Naive thymus-derived CD4-positive, alpha-beta T cell (primary cell): ENCODE data around the gene ZRANB2. TPM values are rescaled to one million over a fixed set of nuclear protein-coding genes. Genes with fewer than 3 reads are reported as not detected.

Experiments used
- ATAC-seq: fragments of 150-1000 bp; cut with Tn5 transposase; 2 replicates; pipeline ENCODE4 v1.10.0; 2021; ENCODE audit warnings: mild to moderate bottlenecking, moderate library complexity
- CTCF ChIA-PET: fragments of 350-600 bp; sonication (Branson Sonifier 250); formaldehyde crosslinking; loops from one replicate; lab custom pipeline; 2021; ENCODE audit warnings: antibody characterized with exemption; lab: Charles Lee
- POLR2A ChIA-PET: fragments of 350-600 bp; sonication (Branson Sonifier 250); formaldehyde crosslinking; loops from one replicate; lab custom pipeline; 2021; ENCODE audit warnings: antibody characterized with exemption, inconsistent platforms; lab: Charles Lee
- DNase-seq, 9 donors: peaks; one replicate each; pipeline versions ENCODE4 v3.0.0 to v3.0.0-alpha.2; 2020 to 2022; ENCODE audit warnings: mixed read lengths in 1 of 9
- H3K27ac ChIP-seq: one replicate; pipeline ENCODE4 v1.7.0; 2013; ENCODE audit warnings: mild to moderate bottlenecking, low read depth, low read length, moderate library complexity
- H3K27me3 ChIP-seq, 2 donors: one replicate each; pipeline ENCODE4 v1.7.0; 2013; ENCODE audit warnings: low read length in 2 of 2, mild to moderate bottlenecking in 2 of 2, moderate library complexity in 2 of 2; ENCODE audit not compliant: control insufficient read depth in 2 of 2, insufficient read depth in 2 of 2
- H3K36me3 ChIP-seq, 3 experiments: 1 replicate in 2 of 3; 2 replicates in 1 of 3; pipeline ENCODE4 v1.7.0; 2013; ENCODE audit warnings: low read length in 3 of 3, mild to moderate bottlenecking in 3 of 3, moderate library complexity in 1 of 3; ENCODE audit not compliant: insufficient read depth in 3 of 3, control insufficient read depth in 2 of 3
- H3K4me1 ChIP-seq, 2 donors: one replicate each; pipeline ENCODE4 v1.7.0; 2013; ENCODE audit warnings: low read length in 2 of 2, mild to moderate bottlenecking in 2 of 2, moderate library complexity in 1 of 2; ENCODE audit not compliant: control insufficient read depth in 2 of 2, insufficient read depth in 2 of 2
- H3K4me3 ChIP-seq: 2 replicates; pipeline ENCODE4 v1.7.0; 2013; ENCODE audit warnings: mild to moderate bottlenecking, low read length
- H3K9me3 ChIP-seq, 3 experiments: 1 replicate in 2 of 3; 2 replicates in 1 of 3; pipeline ENCODE4 v1.7.0; 2013; ENCODE audit warnings: low read length in 3 of 3; ENCODE audit not compliant: control insufficient read depth in 2 of 3
- H3K27ac Mint-ChIP-seq, 9 donors: one replicate each; pipeline ENCODE4 v1.8.0; 2020 to 2022; ENCODE audit warnings: mixed read lengths in 9 of 9, mild to moderate bottlenecking in 8 of 9, moderate library complexity in 5 of 9, inconsistent platforms in 2 of 9
- H3K27me3 Mint-ChIP-seq, 5 donors: one replicate each; pipeline ENCODE4 v1.8.0; 2021 to 2022; ENCODE audit warnings: mixed read lengths in 5 of 5, mild to moderate bottlenecking in 1 of 5
- H3K36me3 Mint-ChIP-seq, 5 donors: one replicate each; pipeline ENCODE4 v1.8.0; 2020 to 2022; ENCODE audit warnings: mixed read lengths in 5 of 5, mild to moderate bottlenecking in 3 of 5, inconsistent platforms in 1 of 5
- H3K4me1 Mint-ChIP-seq, 7 donors: one replicate each; pipeline ENCODE4 v1.8.0; 2020 to 2022; ENCODE audit warnings: mixed read lengths in 7 of 7, mild to moderate bottlenecking in 3 of 7, inconsistent platforms in 1 of 7
- H3K4me3 Mint-ChIP-seq, 10 donors: one replicate each; pipeline ENCODE4 v1.8.0; 2020 to 2022; ENCODE audit warnings: mild to moderate bottlenecking in 10 of 10, mixed read lengths in 10 of 10, moderate library complexity in 6 of 10, inconsistent platforms in 2 of 10
- H3K9me3 Mint-ChIP-seq, 11 donors: one replicate each; pipeline ENCODE4 v1.8.0; 2020 to 2022; ENCODE audit warnings: mixed read lengths in 11 of 11, mild to moderate bottlenecking in 4 of 11, inconsistent platforms in 1 of 11, moderate library complexity in 1 of 11
- intact Hi-C, 2 donors: fragments of 100-400 bp; cut with micrococcal nuclease; formaldehyde crosslinking; loops; one replicate each; pipeline ENCODE4 v1.15.1; 2023
- polyA plus RNA-seq, 2 donors: library from polyadenylated mRNA; unstranded; fragments of 300-500 nt; fragmentation: Illumina TruSeq; gene quantifications; one replicate each; pipeline ENCODE4 v1.2.3, GENCODE V29; 2021
- total RNA-seq, 6 experiments: library from RNA in 5 of 6; stranded (reverse) in 5 of 6; gene quantifications; 1 replicate in 5 of 6; 2 replicates in 1 of 6; pipeline ENCODE4 v1.2.3 and lab custom pipeline; 2021 to 2026

The ZRANB2 gene
- total and polyA plus RNA-seq, 7 experiments from 2014 or later = 31.1 to 167 (median 93.3) TPM

DNA sequence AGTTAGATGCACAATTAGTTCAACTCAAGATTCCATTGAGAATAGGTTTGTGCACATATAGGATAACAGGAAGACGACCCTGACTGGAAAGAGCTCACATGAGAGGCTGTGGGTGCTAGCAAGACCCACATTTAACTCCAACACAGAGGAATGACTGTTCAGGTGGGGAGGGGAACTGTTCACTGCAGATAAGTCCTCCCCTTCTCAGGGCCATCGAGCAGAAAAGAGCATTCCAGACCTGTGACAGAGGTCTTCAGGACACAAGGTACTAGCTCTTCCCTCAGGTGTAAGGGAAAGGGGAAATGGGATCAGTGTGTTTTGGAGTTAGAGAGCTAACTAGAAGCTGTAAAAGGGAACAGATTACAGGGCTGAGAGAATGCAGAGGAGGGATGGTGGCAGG, 41.9 kb downstream of the ZRANB2 start:
- Mint-ChIP-seq H3K4me1 (no peaks in the 10 kb centered on the region), H3K27ac (no peak overlapping the region), H3K36me3 (peaks cover 0 to 3% (median 0%) of the 10 kb centered on the region in 5 donors), H3K27me3 (peaks cover 31 to 50% (median 43%) of the 10 kb centered on the region in 5 donors), H3K9me3 (no peaks in the 10 kb centered on the region), H3K4me3 (no peak overlapping the region)
- ChIA-PET POLR2A (no interaction called here), CTCF (no interaction called here)
- H3K4me3 ChIP-seq = no peak overlapping the region
- no peaks in the 10 kb centered on the region for H3K4me1 ChIP-seq
- H3K9me3 ChIP-seq = no peaks in the 10 kb centered on the region
- H3K27ac ChIP-seq = no peak overlapping the region
- H3K36me3 ChIP-seq = no peaks in the 10 kb centered on the region
- H3K27me3 ChIP-seq = no peaks in the 10 kb centered on the region
- ATAC-seq (no peak), DNase-seq (no peak)
- intact Hi-C loops = no loop called here

DNA sequence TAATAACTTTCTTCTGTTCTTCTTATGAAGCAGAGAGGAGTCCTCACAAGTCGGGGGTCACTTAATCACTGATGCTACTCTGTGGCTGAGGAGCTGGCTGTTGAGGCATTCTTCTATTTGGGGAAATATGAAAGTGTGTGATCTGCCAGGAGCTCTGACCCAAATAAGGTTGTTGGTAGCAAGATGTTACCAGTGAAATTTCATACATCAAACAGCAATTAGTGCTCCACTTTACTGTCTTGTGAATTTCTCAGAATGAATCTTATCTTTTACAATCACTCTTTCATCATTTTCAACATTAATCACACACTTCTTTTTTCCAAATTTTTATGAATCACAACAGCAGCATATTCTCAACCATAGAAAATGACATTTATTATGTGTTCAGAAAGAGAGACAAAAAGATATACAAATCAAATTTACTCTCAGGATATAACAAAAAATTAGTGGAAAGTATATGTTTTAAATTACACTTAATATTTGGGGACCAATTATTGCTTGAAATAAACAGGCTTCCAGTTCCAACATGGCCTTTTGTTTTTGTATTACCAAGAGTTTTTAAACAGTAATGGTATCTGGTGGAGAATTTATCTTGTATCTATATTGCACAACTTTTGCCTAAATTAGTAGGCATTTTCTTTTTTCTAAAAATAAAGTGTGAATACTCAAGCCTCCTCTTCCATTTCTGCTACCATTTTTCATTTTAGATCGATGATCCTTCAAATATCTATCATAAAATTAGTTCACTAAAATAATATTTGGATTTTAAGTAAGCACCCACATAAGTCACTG, 42.8 kb downstream of the ZRANB2 start:
- no peak for ATAC-seq
- no peak overlapping the region for H3K4me3 ChIP-seq
- DNase-seq = no peak
- Mint-ChIP-seq H3K27me3 (peaks cover 35 to 59% (median 48%) of the 10 kb centered on the region in 5 donors), H3K27ac (no peak overlapping the region), H3K4me1 (no peaks in the 10 kb centered on the region), H3K36me3 (peaks cover 0 to 3% (median 0%) of the 10 kb centered on the region in 5 donors), H3K9me3 (no peaks in the 10 kb centered on the region), H3K4me3 (no peak overlapping the region)
- no peaks in the 10 kb centered on the region for H3K9me3 ChIP-seq
- intact Hi-C loops = no loop called here
- H3K27ac ChIP-seq = no peak overlapping the region
- H3K36me3 ChIP-seq = no peaks in the 10 kb centered on the region
- ChIA-PET POLR2A (no interaction called here), CTCF (no interaction called here)
- H3K27me3 ChIP-seq = peaks cover 0 to 6% of the 10 kb centered on the region in 2 donors
- no peaks in the 10 kb centered on the region for H3K4me1 ChIP-seq

DNA sequence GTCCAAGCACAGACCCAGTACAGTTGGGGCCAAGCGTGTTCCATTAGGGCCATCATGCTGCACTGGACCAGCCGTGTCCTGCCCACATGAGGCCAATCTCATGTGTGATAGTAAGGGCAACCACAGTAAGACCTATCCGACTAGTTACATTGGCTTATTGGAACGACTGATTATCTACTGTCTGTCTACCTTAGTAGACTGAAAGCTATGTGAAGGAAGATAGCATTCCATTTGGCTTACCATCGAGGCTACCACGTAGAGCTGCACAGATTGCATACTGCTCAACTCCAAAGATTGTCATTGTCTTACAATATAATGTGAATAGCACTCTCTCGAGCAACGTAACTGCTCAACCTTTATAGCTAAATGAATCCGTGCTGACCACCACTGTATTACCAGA, 43.8 kb downstream of the ZRANB2 start:
- H3K36me3 Mint-ChIP-seq = peaks cover 0 to 3% (median 0%) of the 10 kb centered on the region in 5 donors
- ChIA-PET POLR2A (no interaction called here), CTCF (no interaction called here)
- Histone ChIP-seq H3K9me3 (no peaks in the 10 kb centered on the region), H3K27me3 (peaks cover 0 to 6% of the 10 kb centered on the region in 2 donors), H3K4me3 (no peak overlapping the region), H3K36me3 (no peaks in the 10 kb centered on the region), H3K27ac (no peak overlapping the region), H3K4me1 (no peaks in the 10 kb centered on the region)
- peaks cover 36 to 61% (median 49%) of the 10 kb centered on the region in 5 donors for H3K27me3 Mint-ChIP-seq
- H3K4me3 Mint-ChIP-seq = no peak overlapping the region
- DNase-seq = no peak
- ATAC-seq = no peak
- no peaks in the 10 kb centered on the region for H3K4me1 Mint-ChIP-seq
- H3K27ac Mint-ChIP-seq = no peak overlapping the region
- H3K9me3 Mint-ChIP-seq = no peaks in the 10 kb centered on the region
- intact Hi-C loops = no loop called here

DNA sequence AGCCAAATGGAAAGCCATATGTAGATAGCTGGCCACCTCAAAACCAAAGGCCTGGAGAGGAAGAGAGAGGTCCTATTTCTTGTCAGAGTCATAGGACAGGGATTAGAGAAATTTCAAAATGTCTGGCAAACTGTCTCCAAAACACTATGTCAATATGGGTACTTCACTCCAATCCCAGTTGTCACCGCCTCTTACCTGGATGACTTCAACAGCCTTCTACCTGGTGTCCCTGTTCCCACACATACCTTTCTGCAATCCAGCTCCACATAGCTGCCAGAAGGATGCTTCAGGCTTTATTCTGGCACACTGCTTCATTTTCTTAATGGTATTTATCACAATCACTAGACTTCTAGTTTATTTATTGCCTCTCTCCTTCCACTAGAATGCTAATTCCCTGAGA, 47.7 kb downstream of the ZRANB2 start:
- no peaks in the 10 kb centered on the region for H3K4me1 Mint-ChIP-seq

DNA sequence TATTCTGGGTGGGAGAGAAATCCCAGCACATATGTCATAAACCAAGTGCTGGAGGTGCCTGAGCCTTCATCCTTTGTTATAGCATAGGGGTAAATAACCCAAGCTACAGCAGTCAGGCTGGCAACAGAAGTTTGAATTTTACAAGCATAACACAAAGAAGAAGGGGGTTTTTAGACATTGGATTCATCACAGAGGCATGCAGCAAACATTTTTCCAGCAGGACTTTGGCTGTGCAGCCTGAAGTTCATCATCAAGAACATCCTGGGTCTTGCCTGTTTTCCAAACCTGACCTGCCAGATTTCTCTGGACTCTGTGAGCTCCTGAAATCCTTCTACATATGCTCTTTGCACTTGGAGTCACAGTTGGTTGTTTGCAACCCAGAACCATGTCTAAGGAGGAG, 49.4 kb downstream of the ZRANB2 start:
- H3K4me1 Mint-ChIP-seq = no peaks in the 10 kb centered on the region
- ChIA-PET POLR2A (no interaction called here), CTCF (no interaction called here)
- no peaks in the 10 kb centered on the region for H3K9me3 Mint-ChIP-seq
- H3K4me3 ChIP-seq = no peak overlapping the region
- no peaks in the 10 kb centered on the region for H3K36me3 ChIP-seq
- H3K27ac Mint-ChIP-seq = no peak overlapping the region
- peaks cover 0 to 6% of the 10 kb centered on the region in 2 donors for H3K27me3 ChIP-seq
- no peak overlapping the region for H3K27ac ChIP-seq
- H3K4me3 Mint-ChIP-seq = no peak overlapping the region
- H3K36me3 Mint-ChIP-seq = peaks cover 0 to 3% (median 0%) of the 10 kb centered on the region in 5 donors
- DNase-seq = no peak
- H3K4me1 ChIP-seq = no peaks in the 10 kb centered on the region
- peaks cover 18 to 59% (median 40%) of the 10 kb centered on the region in 5 donors for H3K27me3 Mint-ChIP-seq
- H3K9me3 ChIP-seq = no peaks in the 10 kb centered on the region
- no peak for ATAC-seq
- intact Hi-C loops = no loop called here

More for the DNA sequence above, 47.7 kb downstream of the ZRANB2 start:
- Mint-ChIP-seq H3K4me3 (no peak overlapping the region), H3K27me3 (peaks cover 18 to 53% (median 35%) of the 10 kb centered on the region in 5 donors), H3K36me3 (peaks cover 0 to 3% (median 0%) of the 10 kb centered on the region in 5 donors), H3K27ac (no peak overlapping the region), H3K9me3 (no peaks in the 10 kb centered on the region)
- ChIA-PET POLR2A (no interaction called here), CTCF (no interaction called here)
- ATAC-seq (no peak), DNase-seq (no peak)
- Histone ChIP-seq H3K4me1 (no peaks in the 10 kb centered on the region), H3K27ac (no peak overlapping the region), H3K27me3 (peaks cover 0 to 6% of the 10 kb centered on the region in 2 donors), H3K36me3 (no peaks in the 10 kb centered on the region), H3K4me3 (no peak overlapping the region), H3K9me3 (no peaks in the 10 kb centered on the region)
- intact Hi-C loops = no loop called here

DNA sequence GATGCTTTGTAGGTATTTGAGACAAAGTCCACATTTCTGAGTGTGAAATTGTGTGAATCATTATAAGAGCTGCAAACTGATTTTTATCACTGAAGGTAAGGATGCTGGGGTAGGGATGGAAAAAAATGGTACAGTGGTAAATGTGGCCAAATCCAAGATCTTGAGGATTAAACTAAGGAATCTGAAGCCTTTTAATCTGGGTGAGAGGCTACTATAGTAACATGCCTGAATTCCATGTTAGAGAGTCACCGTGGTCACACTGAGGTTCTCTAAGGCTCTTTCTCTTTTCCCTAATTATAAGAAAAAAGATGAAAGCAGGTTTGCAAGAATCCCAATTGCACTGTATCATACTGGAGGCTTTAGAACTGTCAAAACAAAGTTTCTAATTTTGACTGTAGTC, 50.8 kb downstream of the ZRANB2 start:
- Mint-ChIP-seq H3K36me3 (no peaks in the 10 kb centered on the region), H3K4me3 (no peak overlapping the region), H3K4me1 (no peaks in the 10 kb centered on the region), H3K9me3 (no peaks in the 10 kb centered on the region), H3K27ac (no peak overlapping the region), H3K27me3 (peaks cover 10 to 48% (median 31%) of the 10 kb centered on the region in 5 donors)
- Histone ChIP-seq H3K9me3 (no peaks in the 10 kb centered on the region), H3K4me3 (no peak overlapping the region), H3K4me1 (no peaks in the 10 kb centered on the region), H3K36me3 (no peaks in the 10 kb centered on the region), H3K27me3 (peaks cover 0 to 6% of the 10 kb centered on the region in 2 donors), H3K27ac (no peak overlapping the region)
- ChIA-PET CTCF (interaction anchor here (0.7 kb wide), 2 partner anchors 20 to 178 kb away, joined by 3 to 5 read pairs; no protein-coding TSS in a partner anchor), POLR2A (no interaction called here)
- DNase-seq (no peak), ATAC-seq (no peak)
- intact Hi-C loops = no loop called here

DNA sequence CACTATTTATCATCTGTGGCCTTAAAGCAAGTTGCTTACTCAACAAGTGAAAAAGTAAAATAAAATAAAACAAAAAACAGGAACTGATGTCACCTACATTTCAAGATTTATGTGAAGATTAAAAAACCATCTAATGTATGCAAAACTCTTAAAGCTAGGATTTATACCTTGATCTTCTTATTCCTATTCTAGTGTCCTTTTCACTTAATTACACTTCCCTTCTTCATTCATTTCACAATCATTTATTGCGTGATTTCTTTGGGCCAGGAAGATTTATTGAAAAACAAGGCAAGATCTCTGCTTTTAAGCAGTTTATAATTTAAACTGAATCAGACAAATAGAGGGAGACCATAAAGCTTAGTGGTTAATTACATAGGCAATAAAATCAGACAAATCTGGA, 51.9 kb downstream of the ZRANB2 start:
- Mint-ChIP-seq H3K27me3 (peaks cover 13 to 52% (median 30%) of the 10 kb centered on the region in 5 donors), H3K4me3 (no peak overlapping the region), H3K27ac (no peak overlapping the region), H3K4me1 (no peaks in the 10 kb centered on the region), H3K36me3 (no peaks in the 10 kb centered on the region), H3K9me3 (no peaks in the 10 kb centered on the region)
- no peaks in the 10 kb centered on the region for H3K4me1 ChIP-seq
- CTCF ChIA-PET = no interaction called here
- peaks cover 0 to 6% of the 10 kb centered on the region in 2 donors for H3K27me3 ChIP-seq
- DNase-seq (no peak), ATAC-seq (no peak)
- no peaks in the 10 kb centered on the region for H3K9me3 ChIP-seq
- H3K4me3 ChIP-seq = no peak overlapping the region
- H3K36me3 ChIP-seq = no peaks in the 10 kb centered on the region
- POLR2A ChIA-PET = no interaction called here
- intact Hi-C loops = no loop called here
- no peak overlapping the region for H3K27ac ChIP-seq
